GM12873 (cell line): ENCODE measurements around the gene BDKRB2.

ENCODE experiments used
- CTCF ChIP-seq: IDR thresholded peaks from 2 replicates; pipeline ENCODE4 v1.5.1; 2012; ENCODE audit warnings: low read depth, mild to moderate bottlenecking, moderate library complexity, low read length, control low read depth; ENCODE audit not compliant: insufficient read depth; ENCODE audit errors: missing control alignments

BDKRB2 gene

DNA sequence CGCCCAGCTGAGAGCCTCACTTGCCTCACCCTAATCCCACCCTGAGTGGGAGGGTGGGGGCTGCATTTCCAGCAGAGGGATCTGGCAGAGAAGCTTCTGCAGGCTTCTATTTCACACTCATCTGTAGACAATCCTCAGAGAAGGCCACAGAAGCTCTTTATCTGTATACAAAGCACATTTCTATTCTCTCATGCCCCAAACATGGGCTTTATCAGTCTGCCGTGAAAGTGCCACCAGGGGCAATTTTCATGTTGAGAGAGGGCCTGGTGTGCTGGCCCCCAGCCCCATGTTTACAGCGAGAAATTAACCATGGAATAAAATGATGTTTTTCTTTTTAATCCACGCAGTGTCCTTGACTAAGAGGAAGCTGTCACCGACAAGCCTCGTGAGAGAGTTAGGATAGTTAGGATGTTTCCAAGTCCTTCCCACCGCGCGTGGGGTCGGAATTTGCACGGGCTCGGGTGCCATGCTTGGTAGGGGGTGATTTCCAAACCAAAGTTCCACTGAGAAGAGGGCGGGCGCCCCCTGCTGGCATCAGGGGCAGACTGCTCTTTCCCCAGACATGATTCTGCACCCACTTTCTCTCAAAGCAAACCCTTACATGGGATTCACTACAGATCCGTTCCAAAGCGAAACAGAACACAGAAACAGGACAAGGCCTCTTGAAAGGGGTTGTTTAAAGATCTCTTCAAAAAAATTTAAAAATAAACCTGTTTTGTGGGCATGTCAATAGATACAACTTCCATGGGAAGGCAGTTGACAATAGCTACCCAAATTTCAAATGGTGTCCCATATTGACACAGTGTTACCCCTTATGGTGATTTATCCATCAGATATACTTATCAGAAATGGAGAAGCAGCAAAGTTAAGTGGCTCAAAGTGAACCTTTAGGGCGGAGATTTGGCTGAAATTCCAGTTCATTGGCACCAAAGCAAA lies 70.8 kb downstream of the BDKRB2 start:
- TF ChIP-seq CTCF = peak; percentile 97

DNA sequence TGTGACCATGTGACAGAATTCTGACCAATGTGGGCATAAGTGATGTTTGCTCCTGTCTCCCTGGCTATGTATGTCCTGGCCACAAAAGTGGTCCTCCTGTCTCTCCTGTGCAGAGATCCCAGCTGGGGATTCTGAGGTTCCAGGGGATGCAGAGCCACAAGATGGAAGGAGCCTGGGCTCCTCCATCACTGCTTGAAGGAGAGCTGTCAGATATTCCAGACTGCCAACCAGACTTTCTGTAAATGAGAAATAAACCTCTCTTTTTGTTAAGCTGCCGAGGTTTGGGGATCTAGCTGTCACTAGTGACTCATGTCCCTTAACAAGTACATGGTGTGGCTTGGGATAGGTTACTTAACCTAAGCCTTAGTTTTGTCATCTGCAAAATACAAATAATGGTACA lies 73.3 kb downstream of the BDKRB2 start:
- no peak for TF ChIP-seq CTCF

- TF ChIP-seq CTCF = no peak
Measured at GRCh38 chr14:96279564-96279963, 74.9 kb downstream of the BDKRB2 start.

GRCh38 chr14:96280104-96280503 lies 75.5 kb downstream of the BDKRB2 start:
- no peak for TF ChIP-seq CTCF

DNA sequence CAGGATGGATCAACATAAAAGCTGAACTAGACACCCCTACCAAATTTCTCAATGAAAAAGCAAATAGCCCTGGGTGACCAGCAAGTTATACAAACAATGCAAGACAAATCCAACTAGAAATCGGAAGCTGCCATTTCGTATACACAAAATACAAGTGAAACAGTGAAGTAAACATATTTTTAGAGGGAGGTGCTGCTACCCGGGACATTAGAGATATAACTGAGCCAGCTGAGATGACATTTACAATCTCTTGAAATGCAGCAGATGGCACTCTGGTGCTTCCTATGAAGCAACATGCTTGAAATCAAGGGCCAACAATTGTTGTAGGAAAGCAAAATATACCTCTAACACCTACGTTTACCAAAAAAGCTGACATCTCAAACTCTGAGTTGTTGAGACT lies 76.8 kb downstream of the BDKRB2 start:
- TF ChIP-seq CTCF = no peak

DNA sequence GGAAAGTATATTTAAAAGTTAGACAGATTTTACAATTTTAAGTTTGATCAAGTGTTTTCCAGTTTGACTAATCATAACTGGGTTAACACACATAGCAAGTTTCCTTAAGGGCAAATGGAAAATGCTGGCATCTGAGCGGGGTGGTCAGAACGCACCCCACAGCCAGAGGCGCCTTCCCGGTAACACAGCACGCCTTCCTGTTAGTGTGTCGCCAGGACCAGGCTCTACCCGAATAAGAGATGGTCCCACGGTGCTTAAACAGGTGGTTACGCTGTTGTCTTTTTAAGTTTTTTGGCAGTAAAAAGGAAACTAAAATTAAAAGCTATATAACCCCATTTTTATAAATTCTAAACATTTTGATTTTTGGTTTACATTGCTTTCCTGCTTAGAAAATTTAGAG lies 79.4 kb downstream of the BDKRB2 start:
- no peak for TF ChIP-seq CTCF

GRCh38 chr14:96284430-96284829 lies 79.8 kb downstream of the BDKRB2 start:
- TF ChIP-seq CTCF = no peak
